SK-N-SH (cell line): ENCODE data around the gene HBA1.

Experiments used
- CTCF ChIP-seq: fragments of 200-600 bp; sonication (generic); IDR thresholded peaks from 2 replicates; pipeline ENCODE4 v1.6.1; 2017; ENCODE audit warnings: antibody characterized with exemption, mild to moderate bottlenecking, moderate library complexity
- GATA2 ChIP-seq: sonication (generic); formaldehyde crosslinking; IDR thresholded peaks from 2 replicates; pipeline ENCODE4 v1.5.0; 2020; ENCODE audit warnings: mild to moderate bottlenecking, missing genetic modification reagents
- POLR2AphosphoS5 ChIP-seq: IDR thresholded peaks from 2 replicates; pipeline ENCODE4 v1.6.1; 2012; ENCODE audit warnings: low read depth, low read length
- RXRA ChIP-seq: IDR thresholded peaks from 2 replicates; pipeline ENCODE4 v1.4.0; 2012; ENCODE audit warnings: low read depth, mild to moderate bottlenecking, borderline replicate concordance
- SIN3A ChIP-seq: IDR thresholded peaks from 2 replicates; pipeline ENCODE4 v1.6.1; 2012; ENCODE audit warnings: low read depth, mild to moderate bottlenecking, low read length, moderate library complexity, borderline replicate concordance
- SMC3 ChIP-seq: IDR thresholded peaks from 2 replicates; pipeline ENCODE4 v1.6.1; 2012; ENCODE audit warnings: low read depth, low read length, improper control_type of control experiment
- TAF1 ChIP-seq: IDR thresholded peaks from 2 replicates; pipeline ENCODE4 v1.6.1; 2012; ENCODE audit warnings: low read depth, mild to moderate bottlenecking, low read length, moderate library complexity, borderline replicate concordance
- TCF12 ChIP-seq: IDR thresholded peaks from 2 replicates; pipeline ENCODE4 v1.4.0; 2012
- TF ChIP-seq, protein P1 (sequence below): IDR thresholded peaks from 2 replicates; pipeline ENCODE4 v1.4.0; 2012; ENCODE audit warnings: low read depth
- TF ChIP-seq, protein P2 (sequence below): IDR thresholded peaks from 2 replicates; pipeline ENCODE4 v1.6.1; 2012; ENCODE audit warnings: mild to moderate bottlenecking, low read depth, low read length, moderate library complexity

DNA sequence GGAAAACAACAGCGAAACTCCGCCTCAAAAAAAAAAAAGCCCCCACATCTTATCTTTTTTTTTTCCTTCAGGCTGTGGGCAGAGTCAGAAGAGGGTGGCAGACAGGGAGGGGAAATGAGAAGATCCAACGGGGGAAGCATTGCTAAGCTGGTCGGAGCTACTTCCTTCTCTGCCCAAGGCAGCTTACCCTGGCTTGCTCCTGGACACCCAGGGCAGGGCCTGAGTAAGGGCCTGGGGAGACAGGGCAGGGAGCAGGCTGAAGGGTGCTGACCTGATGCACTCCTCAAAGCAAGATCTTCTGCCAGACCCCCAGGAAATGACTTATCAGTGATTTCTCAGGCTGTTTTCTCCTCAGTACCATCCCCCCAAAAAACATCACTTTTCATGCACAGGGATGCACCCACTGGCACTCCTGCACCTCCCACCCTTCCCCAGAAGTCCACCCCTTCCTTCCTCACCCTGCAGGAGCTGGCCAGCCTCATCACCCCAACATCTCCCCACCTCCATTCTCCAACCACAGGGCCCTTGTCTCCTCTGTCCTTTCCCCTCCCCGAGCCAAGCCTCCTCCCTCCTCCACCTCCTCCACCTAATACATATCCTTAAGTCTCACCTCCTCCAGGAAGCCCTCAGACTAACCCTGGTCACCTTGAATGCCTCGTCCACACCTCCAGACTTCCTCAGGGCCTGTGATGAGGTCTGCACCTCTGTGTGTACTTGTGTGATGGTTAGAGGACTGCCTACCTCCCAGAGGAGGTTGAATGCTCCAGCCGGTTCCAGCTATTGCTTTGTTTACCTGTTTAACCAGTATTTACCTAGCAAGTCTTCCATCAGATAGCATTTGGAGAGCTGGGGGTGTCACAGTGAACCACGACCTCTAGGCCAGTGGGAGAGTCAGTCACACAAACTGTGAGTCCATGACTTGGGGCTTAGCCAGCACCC lies 1.2 kb upstream of the HBA1 start:
- TF ChIP-seq SMC3 = no peak
- no peak for TF ChIP-seq TCF12
- no peak for TF ChIP-seq CTCF
- TF ChIP-seq SIN3A = no peak
- TF ChIP-seq, protein P1, sequence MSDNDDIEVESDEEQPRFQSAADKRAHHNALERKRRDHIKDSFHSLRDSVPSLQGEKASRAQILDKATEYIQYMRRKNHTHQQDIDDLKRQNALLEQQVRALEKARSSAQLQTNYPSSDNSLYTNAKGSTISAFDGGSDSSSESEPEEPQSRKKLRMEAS = no peak
- TF ChIP-seq, protein P2, sequence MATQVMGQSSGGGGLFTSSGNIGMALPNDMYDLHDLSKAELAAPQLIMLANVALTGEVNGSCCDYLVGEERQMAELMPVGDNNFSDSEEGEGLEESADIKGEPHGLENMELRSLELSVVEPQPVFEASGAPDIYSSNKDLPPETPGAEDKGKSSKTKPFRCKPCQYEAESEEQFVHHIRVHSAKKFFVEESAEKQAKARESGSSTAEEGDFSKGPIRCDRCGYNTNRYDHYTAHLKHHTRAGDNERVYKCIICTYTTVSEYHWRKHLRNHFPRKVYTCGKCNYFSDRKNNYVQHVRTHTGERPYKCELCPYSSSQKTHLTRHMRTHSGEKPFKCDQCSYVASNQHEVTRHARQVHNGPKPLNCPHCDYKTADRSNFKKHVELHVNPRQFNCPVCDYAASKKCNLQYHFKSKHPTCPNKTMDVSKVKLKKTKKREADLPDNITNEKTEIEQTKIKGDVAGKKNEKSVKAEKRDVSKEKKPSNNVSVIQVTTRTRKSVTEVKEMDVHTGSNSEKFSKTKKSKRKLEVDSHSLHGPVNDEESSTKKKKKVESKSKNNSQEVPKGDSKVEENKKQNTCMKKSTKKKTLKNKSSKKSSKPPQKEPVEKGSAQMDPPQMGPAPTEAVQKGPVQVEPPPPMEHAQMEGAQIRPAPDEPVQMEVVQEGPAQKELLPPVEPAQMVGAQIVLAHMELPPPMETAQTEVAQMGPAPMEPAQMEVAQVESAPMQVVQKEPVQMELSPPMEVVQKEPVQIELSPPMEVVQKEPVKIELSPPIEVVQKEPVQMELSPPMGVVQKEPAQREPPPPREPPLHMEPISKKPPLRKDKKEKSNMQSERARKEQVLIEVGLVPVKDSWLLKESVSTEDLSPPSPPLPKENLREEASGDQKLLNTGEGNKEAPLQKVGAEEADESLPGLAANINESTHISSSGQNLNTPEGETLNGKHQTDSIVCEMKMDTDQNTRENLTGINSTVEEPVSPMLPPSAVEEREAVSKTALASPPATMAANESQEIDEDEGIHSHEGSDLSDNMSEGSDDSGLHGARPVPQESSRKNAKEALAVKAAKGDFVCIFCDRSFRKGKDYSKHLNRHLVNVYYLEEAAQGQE = no peak
- no peak for TF ChIP-seq RXRA
- no peak for TF ChIP-seq TAF1
- TF ChIP-seq GATA2 (CRISPR knock-in tag) = no peak
- TF ChIP-seq POLR2AphosphoS5 = no peak
